HG02759 (cell line): ENCODE measurements around the gene INAFM2.
A peak's percentile ranks its signal among the peaks of the same experiment; 100 is the strongest.

Source experiments
- ATAC-seq: cut with Tn5 transposase; IDR thresholded peaks from one replicate; pipeline ENCODE4 v1.9.1; 2021; ENCODE audit warnings: mild to moderate bottlenecking, moderate library complexity; ENCODE audit not compliant: unreplicated experiment

INAFM2 gene

DNA sequence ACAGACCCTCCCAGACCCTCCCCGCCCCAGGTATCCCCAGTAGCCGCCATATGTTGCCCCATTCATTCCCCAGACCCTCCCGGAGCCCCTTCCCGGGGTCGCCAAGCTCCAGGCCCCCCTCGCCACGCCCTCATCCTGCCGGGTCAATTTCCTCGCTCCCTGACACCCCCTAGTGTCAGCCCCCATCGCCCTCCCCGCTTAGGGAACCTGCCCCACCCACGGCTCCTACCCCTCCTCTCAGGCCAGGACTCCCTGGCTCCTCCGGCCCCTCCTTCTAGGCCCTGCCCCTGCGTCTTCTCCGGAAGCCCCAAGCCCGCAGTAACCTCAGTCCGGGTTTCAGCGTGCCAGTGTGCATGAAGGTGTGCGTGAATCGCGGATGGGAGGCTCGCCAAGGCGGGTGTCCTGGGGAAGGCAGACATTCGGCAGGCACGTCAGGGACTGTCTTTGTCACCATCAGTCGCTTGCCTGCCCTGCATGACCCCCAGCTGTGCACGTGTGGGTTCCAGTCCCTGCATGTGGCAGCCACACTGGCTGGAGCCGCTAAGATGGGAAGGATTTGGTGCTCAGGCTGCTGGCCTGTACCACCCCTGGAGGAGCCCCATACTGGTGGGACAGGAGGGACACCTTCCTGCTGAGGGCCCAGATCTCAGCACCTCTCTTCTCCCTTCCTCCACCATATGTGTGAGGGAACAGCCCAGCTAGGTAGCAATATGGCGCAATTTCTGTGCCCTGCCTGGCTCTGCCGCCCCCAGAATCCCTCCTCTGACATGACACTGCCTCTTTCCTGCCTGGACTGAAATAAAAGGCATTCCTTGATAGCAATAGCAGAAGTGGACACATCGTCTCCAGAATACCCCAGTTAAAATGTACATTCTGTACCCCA lies 35.2 kb downstream of the INAFM2 start:
- ATAC-seq: peak; percentile 16

DNA sequence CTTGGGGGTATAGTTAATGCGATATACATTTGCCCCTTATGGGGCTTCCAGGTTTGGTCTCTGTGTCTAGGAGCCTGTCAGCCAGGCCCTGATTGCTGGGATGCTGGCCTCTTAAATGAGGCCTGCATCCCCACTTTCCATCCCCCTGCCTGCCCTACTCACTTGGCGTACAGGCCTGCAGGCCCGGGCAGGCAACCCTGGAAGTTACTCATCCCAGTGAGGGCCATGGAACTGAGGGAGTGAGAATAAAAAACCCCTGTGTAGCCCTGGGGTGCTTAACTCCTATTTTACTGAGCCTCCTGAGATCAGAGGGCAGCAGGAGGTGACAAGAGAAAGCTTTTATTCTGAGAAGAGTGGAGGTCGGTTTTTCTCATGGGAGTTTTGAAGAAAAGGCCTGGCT lies 36.5 kb downstream of the INAFM2 start:
- ATAC-seq: no peak

DNA sequence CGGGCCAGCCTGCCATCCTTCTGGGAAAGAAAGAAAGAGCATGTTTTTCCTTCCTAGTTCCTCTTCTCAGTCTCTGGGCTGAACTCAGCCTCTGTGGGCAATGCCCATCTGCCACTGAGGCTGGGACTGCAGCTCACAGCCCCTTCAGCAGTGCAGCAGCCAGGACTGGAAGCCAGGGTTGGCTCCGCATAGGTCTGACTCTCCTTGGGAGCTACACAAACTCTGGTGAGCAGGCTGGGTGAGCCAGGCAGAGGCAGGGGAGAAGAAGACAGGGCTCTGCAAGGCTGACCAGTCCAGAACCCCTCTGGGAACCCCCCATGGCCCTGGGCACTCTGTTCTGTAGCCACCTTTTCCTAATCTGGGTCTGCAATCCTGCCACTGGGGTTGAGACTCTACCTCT lies 38.1 kb downstream of the INAFM2 start:
- no peak for ATAC-seq

DNA sequence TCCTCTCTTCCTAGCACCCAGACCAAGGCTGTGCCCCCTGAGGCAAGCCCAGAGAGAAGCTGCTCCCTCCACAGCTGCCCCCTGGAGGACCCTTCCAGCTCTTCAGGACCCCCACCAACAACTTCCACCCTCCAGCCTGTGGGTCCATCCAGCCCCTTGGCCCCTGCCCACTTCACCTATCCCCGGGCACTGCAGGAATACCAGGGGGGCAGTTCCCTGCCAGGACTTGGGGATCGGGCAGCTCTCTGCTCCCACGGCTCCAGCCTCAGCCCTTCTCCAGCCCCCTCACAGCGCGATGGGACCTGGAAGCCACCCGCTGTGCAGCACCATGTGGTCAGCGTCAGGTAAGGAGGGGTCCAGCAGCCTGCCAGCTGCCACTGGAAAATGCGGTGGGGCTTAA lies 40.1 kb downstream of the INAFM2 start:
- no peak for ATAC-seq

DNA sequence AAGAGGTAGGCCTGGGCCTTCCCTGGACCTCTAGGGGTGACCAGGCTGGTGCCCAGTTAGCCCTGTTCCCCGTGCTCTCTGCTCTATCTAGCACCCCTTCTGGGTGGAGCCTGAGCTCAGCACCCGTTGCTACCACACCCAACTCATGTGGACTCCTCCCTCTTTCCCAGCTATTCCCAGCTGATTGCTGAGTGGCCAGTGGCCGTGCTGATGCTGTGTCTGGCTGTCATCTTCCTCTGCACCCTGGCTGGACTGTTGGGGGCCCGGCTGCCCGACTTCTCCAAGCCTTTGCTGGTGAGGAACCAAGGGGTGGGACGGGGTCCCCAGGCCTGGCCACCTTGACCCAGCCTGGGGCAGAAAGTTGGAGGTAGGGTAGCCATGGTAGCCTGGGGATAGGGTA lies 40.8 kb downstream of the INAFM2 start:
- ATAC-seq: no peak

DNA sequence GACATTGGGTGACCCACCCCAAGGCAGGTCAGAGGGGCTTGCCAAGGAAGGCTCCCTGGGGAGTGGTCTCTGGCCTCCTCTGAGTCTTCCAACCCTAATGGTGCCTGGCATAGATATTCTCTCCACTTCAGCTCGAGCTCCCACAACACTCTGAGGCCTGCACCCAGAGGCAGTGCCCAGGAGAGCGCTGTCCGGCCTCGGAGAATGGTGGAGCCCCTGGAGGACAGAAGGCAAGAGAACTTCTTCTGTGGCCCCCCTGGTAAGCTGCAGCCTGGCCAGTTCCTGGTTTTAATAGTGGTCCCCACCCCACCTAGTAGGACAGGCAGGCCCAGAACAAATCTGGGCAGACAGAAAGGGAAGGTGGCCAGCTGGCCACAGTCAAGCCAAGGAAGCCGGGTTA lies 41.5 kb downstream of the INAFM2 start:
- no peak for ATAC-seq

DNA sequence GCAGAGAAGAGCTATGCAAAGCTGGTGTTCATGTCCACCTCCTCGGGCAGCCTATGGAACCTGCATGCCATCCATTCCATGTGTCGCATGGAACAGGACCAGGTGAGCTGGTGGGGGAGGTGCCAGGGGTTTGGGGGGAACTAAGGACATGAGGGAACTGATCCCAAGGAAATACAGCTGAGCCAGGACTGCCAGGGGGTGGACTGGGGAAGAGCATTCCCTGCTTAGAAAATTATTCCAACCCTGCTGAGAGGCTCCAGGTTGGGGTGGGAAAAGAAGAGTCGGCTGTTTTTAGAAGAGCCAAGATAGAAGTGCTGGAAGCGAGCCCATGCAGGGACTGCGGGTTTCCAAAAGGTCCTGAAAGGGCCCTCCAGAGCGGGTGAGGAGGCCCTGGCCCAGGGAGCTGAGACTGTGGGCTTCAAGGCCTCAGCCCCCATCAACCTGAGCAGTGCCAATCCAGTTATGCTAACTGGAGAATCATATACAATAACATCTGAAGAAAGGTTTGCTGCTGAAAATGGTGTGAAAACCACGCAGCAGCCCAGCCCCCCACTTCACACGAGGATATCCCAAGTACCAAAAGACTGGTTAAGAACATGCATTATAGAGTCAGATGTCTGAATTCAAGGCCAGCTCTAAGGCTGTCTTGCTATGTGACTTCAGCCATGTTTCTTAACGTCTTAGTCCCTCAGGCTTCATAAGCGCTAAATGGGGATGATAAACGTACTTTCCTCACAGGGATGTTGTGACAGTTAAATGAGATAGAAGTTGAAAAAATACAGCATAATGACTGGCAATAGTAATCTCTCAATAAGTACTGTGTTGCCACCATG lies 42.3 kb downstream of the INAFM2 start:
- no peak for ATAC-seq

DNA sequence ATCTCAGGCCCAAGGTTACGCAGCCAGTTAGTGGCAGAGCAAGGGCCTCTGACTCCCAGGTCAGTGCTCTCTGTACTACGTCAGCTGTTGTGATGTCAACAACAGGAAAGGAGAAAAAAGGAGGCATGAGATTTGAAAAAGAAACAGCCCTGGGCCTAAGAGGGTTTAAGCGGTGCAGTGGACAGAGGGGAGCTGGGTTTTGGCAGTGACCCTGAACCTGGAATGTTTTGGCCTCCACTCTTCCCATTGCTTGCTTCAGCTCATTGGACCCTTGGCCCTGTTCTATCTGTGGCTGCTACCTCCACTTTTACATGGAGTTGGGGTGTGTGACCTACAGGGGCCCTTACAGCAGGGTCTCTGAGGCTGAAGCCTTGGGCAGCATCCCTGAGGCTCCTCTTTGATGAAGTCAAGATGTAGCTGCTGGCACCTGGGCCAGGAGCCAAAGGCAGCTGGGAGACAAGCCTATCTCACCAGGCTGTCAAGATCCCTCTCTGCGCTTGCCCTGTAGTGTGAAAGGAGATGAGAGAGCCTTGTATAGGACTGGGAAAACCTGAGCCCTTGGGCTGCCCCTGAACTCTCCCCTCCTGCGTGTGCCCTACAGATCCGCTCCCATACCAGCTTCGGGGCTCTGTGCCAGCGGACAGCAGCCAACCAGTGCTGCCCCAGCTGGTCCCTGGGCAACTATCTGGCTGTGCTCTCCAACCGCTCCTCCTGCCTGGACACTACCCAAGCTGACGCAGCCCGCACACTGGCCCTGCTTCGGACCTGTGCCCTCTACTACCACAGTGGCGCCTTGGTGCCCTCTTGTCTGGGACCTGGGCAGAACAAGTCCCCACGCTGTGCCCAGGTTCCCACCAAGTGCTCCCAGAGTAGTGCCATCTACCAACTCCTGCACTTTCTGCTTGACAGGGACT lies 43.2 kb downstream of the INAFM2 start:
- ATAC-seq: no peak

DNA sequence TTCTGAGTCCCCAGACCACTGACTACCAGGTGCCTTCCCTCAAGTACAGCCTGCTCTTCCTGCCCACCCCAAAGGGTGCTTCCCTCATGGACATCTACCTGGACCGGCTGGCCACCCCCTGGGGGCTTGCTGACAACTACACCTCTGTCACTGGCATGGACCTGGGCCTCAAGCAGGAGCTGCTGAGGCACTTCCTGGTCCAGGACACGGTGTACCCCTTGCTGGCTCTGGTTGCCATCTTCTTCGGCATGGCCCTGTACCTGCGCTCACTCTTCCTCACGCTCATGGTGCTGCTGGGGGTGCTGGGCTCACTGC lies 43.8 kb downstream of the INAFM2 start:
- peak; percentile 1 for ATAC-seq

DNA sequence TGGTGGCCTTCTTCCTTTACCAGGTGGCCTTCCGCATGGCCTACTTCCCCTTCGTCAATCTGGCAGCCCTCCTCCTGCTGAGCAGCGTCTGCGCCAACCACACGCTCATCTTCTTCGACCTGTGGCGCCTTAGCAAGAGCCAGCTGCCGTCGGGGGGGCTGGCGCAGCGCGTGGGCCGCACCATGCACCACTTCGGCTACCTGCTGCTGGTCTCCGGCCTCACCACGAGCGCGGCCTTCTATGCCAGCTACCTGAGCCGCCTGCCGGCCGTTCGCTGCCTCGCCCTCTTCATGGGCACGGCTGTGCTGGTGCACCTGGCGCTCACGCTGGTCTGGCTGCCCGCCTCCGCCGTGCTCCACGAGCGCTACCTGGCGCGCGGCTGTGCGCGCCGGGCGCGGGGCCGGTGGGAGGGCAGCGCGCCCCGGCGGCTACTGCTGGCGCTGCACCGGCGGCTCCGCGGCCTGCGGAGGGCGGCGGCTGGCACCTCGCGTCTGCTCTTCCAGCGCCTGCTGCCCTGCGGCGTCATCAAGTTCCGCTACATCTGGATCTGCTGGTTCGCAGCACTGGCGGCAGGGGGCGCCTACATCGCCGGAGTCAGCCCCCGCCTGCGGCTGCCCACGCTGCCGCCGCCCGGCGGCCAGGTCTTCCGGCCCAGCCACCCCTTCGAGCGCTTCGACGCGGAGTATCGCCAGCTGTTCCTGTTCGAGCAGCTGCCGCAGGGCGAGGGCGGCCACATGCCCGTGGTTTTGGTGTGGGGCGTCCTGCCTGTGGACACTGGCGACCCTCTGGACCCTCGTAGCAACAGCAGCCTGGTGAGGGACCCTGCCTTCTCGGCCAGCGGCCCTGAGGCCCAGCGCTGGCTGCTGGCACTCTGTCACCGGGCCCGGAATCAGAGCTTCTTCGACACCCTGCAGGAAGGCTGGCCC lies 44.5 kb downstream of the INAFM2 start:
- peak; percentile 90 for ATAC-seq

DNA sequence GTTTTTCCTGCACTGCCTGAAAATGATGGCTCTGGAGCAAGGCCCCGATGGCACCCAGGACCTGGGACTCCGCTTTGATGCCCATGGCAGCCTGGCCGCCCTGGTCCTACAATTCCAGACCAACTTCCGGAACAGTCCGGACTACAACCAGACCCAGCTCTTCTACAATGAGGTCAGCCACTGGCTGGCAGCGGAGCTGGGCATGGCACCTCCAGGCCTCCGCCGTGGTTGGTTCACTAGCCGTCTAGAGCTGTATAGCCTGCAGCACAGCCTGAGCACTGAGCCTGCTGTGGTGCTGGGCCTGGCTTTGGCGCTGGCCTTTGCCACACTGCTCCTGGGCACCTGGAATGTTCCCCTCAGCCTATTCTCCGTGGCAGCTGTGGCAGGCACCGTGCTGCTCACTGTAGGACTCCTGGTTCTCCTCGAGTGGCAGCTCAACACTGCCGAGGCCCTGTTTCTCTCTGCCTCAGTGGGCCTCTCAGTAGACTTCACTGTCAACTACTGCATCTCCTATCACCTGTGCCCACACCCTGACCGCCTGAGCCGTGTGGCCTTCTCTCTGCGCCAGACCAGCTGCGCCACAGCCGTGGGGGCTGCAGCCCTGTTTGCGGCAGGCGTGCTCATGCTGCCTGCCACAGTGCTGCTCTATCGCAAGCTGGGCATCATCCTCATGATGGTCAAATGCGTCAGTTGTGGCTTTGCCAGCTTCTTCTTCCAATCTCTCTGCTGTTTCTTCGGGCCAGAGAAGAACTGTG lies 45.4 kb downstream of the INAFM2 start:
- no peak for ATAC-seq

DNA sequence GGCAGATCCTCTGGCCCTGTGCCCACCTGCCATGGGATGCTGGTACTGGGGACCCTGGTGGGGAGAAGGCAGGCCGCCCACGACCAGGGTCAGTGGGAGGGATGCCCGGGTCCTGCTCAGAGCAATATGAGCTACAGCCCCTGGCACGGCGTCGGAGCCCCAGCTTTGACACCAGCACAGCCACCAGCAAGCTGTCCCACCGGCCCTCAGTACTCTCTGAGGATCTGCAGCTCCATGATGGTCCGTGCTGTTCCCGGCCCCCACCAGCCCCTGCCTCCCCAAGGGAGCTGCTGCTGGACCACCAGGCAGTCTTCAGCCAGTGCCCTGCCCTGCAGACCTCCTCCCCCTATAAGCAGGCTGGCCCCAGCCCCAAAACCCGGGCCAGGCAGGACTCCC lies 46.0 kb downstream of the INAFM2 start:
- ATAC-seq: no peak

DNA sequence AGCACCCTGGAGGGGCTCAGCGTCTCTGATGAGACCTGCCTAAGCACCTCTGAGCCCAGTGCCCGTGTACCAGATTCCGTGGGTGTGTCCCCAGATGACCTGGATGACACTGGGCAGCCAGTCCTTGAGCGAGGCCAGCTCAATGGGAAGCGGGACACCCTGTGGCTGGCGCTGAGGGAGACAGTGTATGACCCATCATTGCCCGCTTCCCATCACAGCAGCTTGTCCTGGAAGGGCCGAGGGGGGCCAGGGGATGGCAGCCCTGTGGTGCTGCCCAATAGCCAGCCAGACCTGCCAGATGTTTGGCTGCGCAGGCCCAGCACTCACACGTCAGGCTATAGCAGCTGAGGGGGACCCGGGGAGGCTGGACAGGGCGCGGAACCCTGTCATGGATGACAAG lies 46.5 kb downstream of the INAFM2 start:
- ATAC-seq: no peak

DNA sequence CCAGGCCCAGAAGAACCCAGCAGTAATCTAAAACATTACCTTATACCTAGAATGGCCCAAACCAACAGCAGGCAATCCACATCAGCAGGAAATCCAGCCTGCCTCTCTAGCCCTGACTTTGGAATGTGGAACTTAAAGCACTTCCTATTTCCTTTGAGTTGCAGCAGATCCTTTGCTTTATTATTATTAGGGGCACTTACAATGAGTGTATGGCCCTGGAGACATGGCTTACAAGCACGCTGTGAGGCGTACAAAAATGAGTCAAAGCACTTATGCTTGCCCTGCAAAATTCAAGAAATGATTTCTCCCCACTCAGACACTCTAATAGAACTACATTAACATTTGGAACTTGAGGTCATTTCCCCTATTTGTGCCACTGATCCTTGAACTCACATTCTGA lies 49.5 kb downstream of the INAFM2 start:
- no peak for ATAC-seq
